Neural cell (in vitro differentiated cells): ENCODE data around the gene C11orf65.

Experiments
- EP300 ChIP-seq: fragments of 450-650 bp; conservative IDR thresholded peaks from 2 replicates; pipeline ENCODE4 v1.6.1; 2014; ENCODE audit warnings: antibody characterized with exemption, mild to moderate bottlenecking, moderate library complexity; ENCODE audit not compliant: poor library complexity, severe bottlenecking
- EZH2 ChIP-seq: fragments of 200-600, 300-800 bp; shearing (Covaris generic), sonication (generic); IDR thresholded peaks from 2 replicates; pipeline ENCODE4 v1.6.1; 2014; ENCODE audit warnings: antibody characterized with exemption, low read length, borderline replicate concordance, mild to moderate bottlenecking; ENCODE audit not compliant: insufficient read depth, poor library complexity, severe bottlenecking
- MXI1 ChIP-seq: fragments of 450-650 bp; conservative IDR thresholded peaks from 2 replicates; pipeline ENCODE4 v1.6.1; 2014; ENCODE audit warnings: antibody characterized with exemption, mild to moderate bottlenecking; ENCODE audit not compliant: poor library complexity, severe bottlenecking
- POLR2AphosphoS5 ChIP-seq: IDR thresholded peaks from 2 replicates; pipeline ENCODE4 v1.6.1; 2012
- RAD21 ChIP-seq: fragments of 450-650 bp; conservative IDR thresholded peaks from 2 replicates; pipeline ENCODE4 v1.6.1; 2014; ENCODE audit warnings: antibody characterized with exemption, mild to moderate bottlenecking, moderate library complexity
- REST ChIP-seq: IDR thresholded peaks from 2 replicates; pipeline ENCODE4 v1.6.1; 2012; ENCODE audit warnings: borderline replicate concordance
- SMC3 ChIP-seq: fragments of 450-650 bp; conservative IDR thresholded peaks from 2 replicates; pipeline ENCODE4 v1.6.1; 2014; ENCODE audit warnings: antibody characterized with exemption, mild to moderate bottlenecking, moderate library complexity; ENCODE audit not compliant: poor library complexity
- TAF1 ChIP-seq: IDR thresholded peaks from 2 replicates; pipeline ENCODE4 v1.6.1; 2012; ENCODE audit warnings: low read depth
- TF ChIP-seq, protein P1 (sequence below): fragments of 450-650 bp; IDR thresholded peaks from 2 replicates; pipeline ENCODE4 v1.5.1; 2014; ENCODE audit warnings: antibody characterized with exemption, mild to moderate bottlenecking, moderate library complexity; ENCODE audit not compliant: poor library complexity, severe bottlenecking

DNA sequence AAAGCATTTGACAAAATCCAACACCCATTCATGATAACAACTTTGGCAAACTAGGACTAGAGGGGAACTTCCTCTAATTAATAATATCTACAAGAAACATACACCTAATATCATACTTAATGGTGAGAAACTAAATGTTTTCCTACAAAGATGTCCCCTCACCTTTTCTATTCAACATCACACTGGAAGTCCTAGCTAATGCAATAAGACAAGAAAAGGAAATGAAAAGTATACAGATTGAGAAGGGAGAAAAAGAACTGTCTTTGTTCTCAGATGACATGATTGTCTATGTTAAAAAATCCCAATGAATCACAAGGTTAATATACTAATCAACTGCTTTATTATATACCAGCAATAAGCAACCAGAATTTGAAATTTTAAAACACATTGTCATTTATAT, 52.4 kb downstream of the C11orf65 start:
- TF ChIP-seq, protein P1, sequence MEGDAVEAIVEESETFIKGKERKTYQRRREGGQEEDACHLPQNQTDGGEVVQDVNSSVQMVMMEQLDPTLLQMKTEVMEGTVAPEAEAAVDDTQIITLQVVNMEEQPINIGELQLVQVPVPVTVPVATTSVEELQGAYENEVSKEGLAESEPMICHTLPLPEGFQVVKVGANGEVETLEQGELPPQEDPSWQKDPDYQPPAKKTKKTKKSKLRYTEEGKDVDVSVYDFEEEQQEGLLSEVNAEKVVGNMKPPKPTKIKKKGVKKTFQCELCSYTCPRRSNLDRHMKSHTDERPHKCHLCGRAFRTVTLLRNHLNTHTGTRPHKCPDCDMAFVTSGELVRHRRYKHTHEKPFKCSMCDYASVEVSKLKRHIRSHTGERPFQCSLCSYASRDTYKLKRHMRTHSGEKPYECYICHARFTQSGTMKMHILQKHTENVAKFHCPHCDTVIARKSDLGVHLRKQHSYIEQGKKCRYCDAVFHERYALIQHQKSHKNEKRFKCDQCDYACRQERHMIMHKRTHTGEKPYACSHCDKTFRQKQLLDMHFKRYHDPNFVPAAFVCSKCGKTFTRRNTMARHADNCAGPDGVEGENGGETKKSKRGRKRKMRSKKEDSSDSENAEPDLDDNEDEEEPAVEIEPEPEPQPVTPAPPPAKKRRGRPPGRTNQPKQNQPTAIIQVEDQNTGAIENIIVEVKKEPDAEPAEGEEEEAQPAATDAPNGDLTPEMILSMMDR = no peak
- no peak for TF ChIP-seq MXI1
- TF ChIP-seq REST = no peak
- TF ChIP-seq SMC3 = no peak
- TF ChIP-seq POLR2AphosphoS5 = no peak
- TF ChIP-seq RAD21 = no peak
- no peak for TF ChIP-seq EZH2
- TF ChIP-seq EP300 = no peak
- no peak for TF ChIP-seq TAF1
